ENCODE results near the gene GRIN1.
A peak's percentile ranks its signal among the peaks of the same experiment; 100 is the strongest.

Gene GRIN1

GRCh38 chr9:137178939-137179630 lies 40.1 kb downstream of the GRIN1 start:
- DNase-seq (ENCODE audit: low read depth): no peak

- no peak for DNase-seq (ENCODE audit: low read depth)
Observed at GRCh38 chr9:137179761-137180160, 40.8 kb downstream of the GRIN1 start.

GRCh38 chr9:137180491-137180890 lies 41.5 kb downstream of the GRIN1 start:
- DNase-seq (ENCODE audit: low read depth): no peak

- no peak for DNase-seq (ENCODE audit: low read depth)
Observed at GRCh38 chr9:137181680-137182079, 42.7 kb downstream of the GRIN1 start.

GRCh38 chr9:137182836-137183235 lies 43.9 kb downstream of the GRIN1 start:
- DNase-seq (ENCODE audit: low read depth): no peak

GRCh38 chr9:137183980-137184595 lies 45.1 kb downstream of the GRIN1 start:
- no peak for DNase-seq (ENCODE audit: low read depth)

- no peak for DNase-seq (ENCODE audit: low read depth)
Observed at GRCh38 chr9:137184881-137185660, 46.1 kb downstream of the GRIN1 start.

GRCh38 chr9:137185921-137186320 lies 47.0 kb downstream of the GRIN1 start:
- no peak for DNase-seq (ENCODE audit: low read depth)

GRCh38 chr9:137186385-137186784 lies 47.4 kb downstream of the GRIN1 start:
- DNase-seq (ENCODE audit: low read depth): no peak

- DNase-seq (ENCODE audit: low read depth): no peak
Observed at GRCh38 chr9:137187386-137187785, 48.4 kb downstream of the GRIN1 start.

GRCh38 chr9:137188086-137188489 lies 49.1 kb downstream of the GRIN1 start:
- DNase-seq (ENCODE audit: low read depth): no peak

GRCh38 chr9:137188490-137189296 lies 49.7 kb downstream of the GRIN1 start, which contains the start of the genes ANAPC2 and SSNA1:
Gene ANAPC2, minus strand, starts transcription at chr9:137188560. Its CDS starts 28 bp downstream, at chr9:137188532.
Gene SSNA1, plus strand, starts transcription at chr9:137188676. Its CDS starts 51 bp downstream, at chr9:137188727.
- peak; percentile 88 for DNase-seq (ENCODE audit: low read depth)

- no peak for DNase-seq (ENCODE audit: low read depth)
Observed at GRCh38 chr9:137189297-137190295, 50.6 kb downstream of the GRIN1 start.

- DNase-seq (ENCODE audit: low read depth): no peak
Observed at GRCh38 chr9:137190315-137190856, 51.4 kb downstream of the GRIN1 start.

- DNase-seq (ENCODE audit: low read depth): no peak
Observed at GRCh38 chr9:137191245-137191644, 52.3 kb downstream of the GRIN1 start.

GRCh38 chr9:137191691-137192447 lies 52.9 kb downstream of the GRIN1 start:
- no peak for DNase-seq (ENCODE audit: low read depth)

GRCh38 chr9:137192448-137192780 lies 53.5 kb downstream of the GRIN1 start:
- DNase-seq (ENCODE audit: low read depth): no peak

- no peak for DNase-seq (ENCODE audit: low read depth)
Observed at GRCh38 chr9:137192859-137193258, 53.9 kb downstream of the GRIN1 start.

GRCh38 chr9:137193771-137194170 lies 54.8 kb downstream of the GRIN1 start:
- DNase-seq (ENCODE audit: low read depth): no peak

GRCh38 chr9:137194388-137194787 lies 55.4 kb downstream of the GRIN1 start:
- no peak for DNase-seq (ENCODE audit: low read depth)

All from stimulated activated CD8-positive, alpha-beta memory T cell treated with anti-CD3 and anti-CD28 coated beads, Interleukin-12 subunit alpha, Interleukin-12 subunit beta, amount 100 ng/mL, for 1 hour (primary cell).